Smooth muscle cell (in vitro differentiated cells): ENCODE data around the gene KRTAP10-9. TPM values are rescaled to one million over a fixed set of nuclear protein-coding genes. Genes with fewer than 3 reads are reported as not detected.

Source experiments
- DNase-seq: peaks from one replicate; lab custom pipeline; 2025; ENCODE audit not compliant: unreplicated experiment; lab: John Stamatoyannopoulos, UW
- H2AFZ ChIP-seq: fragments of 200-600 bp; sonication (generic); 2 replicates; pipeline ENCODE4 v1.6.0; 2016; ENCODE audit warnings: antibody characterized with exemption, low read depth, mild to moderate bottlenecking
- H3F3A ChIP-seq: fragments of 200-600 bp; sonication (generic); 2 replicates; pipeline ENCODE4 v1.6.0; 2017; ENCODE audit warnings: antibody characterized with exemption, low read depth
- H3K27ac ChIP-seq: fragments of 200-600 bp; sonication (generic); 2 replicates; pipeline ENCODE4 v1.5.1; 2016; ENCODE audit warnings: low read depth, mild to moderate bottlenecking
- H3K27me3 ChIP-seq: fragments of 200-600 bp; sonication (generic); 2 replicates; pipeline ENCODE4 v1.6.1; 2016; ENCODE audit warnings: low read depth, mild to moderate bottlenecking
- H3K36me3 ChIP-seq: fragments of 200-600 bp; sonication (generic); 2 replicates; pipeline ENCODE4 v1.5.1; 2016; ENCODE audit warnings: low read depth
- H3K4me1 ChIP-seq: fragments of 200-600 bp; sonication (generic); 2 replicates; pipeline ENCODE4 v1.5.1; 2016; ENCODE audit warnings: low read depth
- H3K4me2 ChIP-seq: fragments of 200-600 bp; sonication (generic); 2 replicates; pipeline ENCODE4 v1.6.0; 2016; ENCODE audit warnings: mild to moderate bottlenecking
- H3K4me3 ChIP-seq: fragments of 200-600 bp; sonication (generic); 2 replicates; pipeline ENCODE4 v1.5.1; 2016; ENCODE audit warnings: mild to moderate bottlenecking
- H3K79me2 ChIP-seq: fragments of 200-600 bp; sonication (generic); 2 replicates; pipeline ENCODE4 v1.6.0; 2016; ENCODE audit warnings: low read depth, mild to moderate bottlenecking
- H3K9ac ChIP-seq: fragments of 200-600 bp; sonication (generic); 2 replicates; pipeline ENCODE4 v1.6.0; 2016; ENCODE audit warnings: low read depth
- H3K9me3 ChIP-seq: fragments of 200-600 bp; sonication (generic); replicated peaks from 2 replicates; pipeline ENCODE4 v1.5.1; 2016; ENCODE audit warnings: low read depth
- H4K20me1 ChIP-seq: fragments of 200-600 bp; sonication (generic); 2 replicates; pipeline ENCODE4 v1.6.0; 2016; ENCODE audit warnings: low read depth
- CTCF ChIP-seq: fragments of 200-600 bp; sonication (generic); IDR thresholded peaks from 2 replicates; pipeline ENCODE4 v1.5.1; 2017; ENCODE audit warnings: borderline replicate concordance, mild to moderate bottlenecking, antibody characterized with exemption; ENCODE audit not compliant: insufficient read depth, poor library complexity, severe bottlenecking
- WGBS: methylation state at CpG from one replicate; pipeline ENCODE4 v1.1.7; 2016; ENCODE audit warnings: low lambda C conversion rate; 5-methylcytosine and 5-hydroxymethylcytosine counted together
- polyA plus RNA-seq: library from polyadenylated mRNA; unstranded; fragments of >200 nt; fragmentation: Nextera tagmentation; extraction: Ambion mirVana; gene quantifications from 2 replicates; pipeline ENCODE4 v1.2.1, GENCODE V29; 2016
- total RNA-seq: library from RNA; depleted of rRNA; stranded (reverse); fragments of >200 nt; gene quantifications from 2 replicates; pipeline ENCODE4 v1.2.3, GENCODE V29; 2014

KRTAP10-9 gene
- total and polyA plus RNA-seq, 2 experiments from 2014 or later = not detected

DNA sequence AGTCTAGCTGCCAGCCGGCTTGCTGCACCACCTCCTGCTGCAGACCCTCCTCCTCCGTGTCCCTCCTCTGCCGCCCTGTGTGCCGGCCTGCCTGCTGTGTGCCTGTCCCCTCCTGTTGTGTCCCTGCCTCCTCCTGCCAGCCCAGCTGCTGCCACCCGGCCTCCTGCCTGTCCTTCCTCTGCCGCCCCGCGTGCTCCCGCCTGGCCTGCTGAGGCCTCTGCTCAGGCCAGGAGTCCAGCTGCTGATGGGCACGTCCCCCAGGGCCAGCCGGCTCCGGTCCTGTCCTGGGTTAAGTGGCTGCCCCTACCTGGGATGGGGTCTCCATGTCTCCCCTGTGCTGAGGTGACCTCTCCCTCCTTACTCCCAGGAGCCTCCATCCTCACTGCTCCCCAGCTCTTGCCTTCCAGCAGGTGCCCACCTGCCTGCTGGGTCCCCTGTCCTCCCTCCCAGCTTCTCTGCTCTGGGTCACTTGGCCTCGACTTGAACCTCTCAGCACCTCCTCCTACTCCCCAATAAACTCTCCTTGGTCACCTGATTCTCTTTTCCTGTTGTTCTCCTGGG, 14.1 kb upstream of the KRTAP10-9 start:
- 91% methylated on average over 13 of the region's 13 CpGs for WGBS
- Histone ChIP-seq H3K4me1 (no peaks in the 10 kb centered on the region), H2AFZ (no peak overlapping the region), H4K20me1 (no peaks in the 10 kb centered on the region), H3K4me3 (no peak overlapping the region), H3K9me3 (peaks cover 9% of the 10 kb centered on the region), H3K27ac (no peak overlapping the region), H3K79me2 (no peaks in the 10 kb centered on the region), H3K36me3 (no peaks in the 10 kb centered on the region), H3F3A (no peaks in the 10 kb centered on the region), H3K9ac (no peak overlapping the region), H3K27me3 (no peaks in the 10 kb centered on the region), H3K4me2 (no peak overlapping the region)
- no peak for TF ChIP-seq CTCF
- DNase-seq = no peak

DNA sequence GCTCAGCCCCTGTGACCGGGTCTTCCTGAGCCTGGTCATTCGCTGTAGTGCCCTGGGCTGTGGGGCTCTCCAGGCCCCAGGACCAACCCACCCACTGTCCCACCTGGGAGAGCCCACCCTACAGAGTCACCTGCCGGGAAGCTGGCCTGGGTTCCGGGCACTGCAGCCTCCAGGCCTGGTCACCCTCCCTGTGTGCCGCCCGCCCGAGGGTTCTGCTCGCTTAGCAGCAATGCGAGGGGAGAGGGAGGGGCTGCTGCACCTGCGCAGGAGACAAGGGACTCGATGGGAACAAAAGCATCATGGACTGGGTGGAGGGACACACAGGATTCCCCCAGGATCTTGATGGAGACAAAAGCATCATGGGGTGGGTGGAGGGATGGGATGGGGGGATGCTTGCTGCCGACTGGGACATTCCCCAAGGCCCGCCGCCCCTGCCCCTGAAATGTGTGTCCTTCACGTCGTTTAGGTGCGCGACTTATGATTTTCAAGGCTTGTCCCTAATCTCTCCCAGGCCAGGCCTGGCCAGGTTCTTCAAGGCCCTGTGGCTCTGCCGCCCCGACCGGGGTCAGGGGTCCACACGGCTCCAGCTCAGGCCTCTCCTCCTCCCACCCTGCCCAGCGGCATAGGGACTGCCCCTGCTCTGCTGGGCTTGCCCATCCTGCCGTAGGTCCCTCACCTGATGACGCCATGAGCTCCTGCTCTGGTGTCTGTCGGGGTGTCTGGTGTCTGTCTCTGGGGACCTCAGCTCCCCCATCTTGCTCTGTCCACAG, 13.3 kb upstream of the KRTAP10-9 start:
- WGBS = 97% methylated on average over 22 of the region's 26 CpGs
- Histone ChIP-seq H3K4me2 (no peak overlapping the region), H3K4me1 (no peaks in the 10 kb centered on the region), H3K9ac (no peak overlapping the region), H3K9me3 (peaks cover 9% of the 10 kb centered on the region), H3K27me3 (no peaks in the 10 kb centered on the region), H3K4me3 (no peak overlapping the region), H4K20me1 (no peaks in the 10 kb centered on the region), H3K27ac (no peak overlapping the region), H2AFZ (no peak overlapping the region), H3K79me2 (no peaks in the 10 kb centered on the region), H3F3A (no peaks in the 10 kb centered on the region), H3K36me3 (no peaks in the 10 kb centered on the region)
- TF ChIP-seq CTCF = no peak
- DNase-seq = no peak

- no peak for TF ChIP-seq CTCF
- Histone ChIP-seq H3K9me3 (peaks cover 9% of the 10 kb centered on the region), H3K27ac (no peak overlapping the region), H3K36me3 (no peaks in the 10 kb centered on the region), H3K4me1 (no peaks in the 10 kb centered on the region), H3F3A (no peaks in the 10 kb centered on the region), H3K4me2 (no peak overlapping the region), H3K27me3 (no peaks in the 10 kb centered on the region), H3K9ac (no peak overlapping the region), H3K4me3 (no peak overlapping the region), H3K79me2 (no peaks in the 10 kb centered on the region), H4K20me1 (no peaks in the 10 kb centered on the region), H2AFZ (no peak overlapping the region)
- 88% methylated on average over 19 of the region's 20 CpGs for WGBS
- no peak for DNase-seq
These were observed 12.7 kb upstream of the KRTAP10-9 start for GRCh38 chr21:44614161-44614631.

- no peak for DNase-seq
- TF ChIP-seq CTCF = no peak
- H3K4me1 ChIP-seq = no peaks in the 10 kb centered on the region
- no peak overlapping the region for H3K9ac ChIP-seq
- peaks cover 9% of the 10 kb centered on the region for H3K9me3 ChIP-seq
- H4K20me1 ChIP-seq = no peaks in the 10 kb centered on the region
- H3K79me2 ChIP-seq = no peaks in the 10 kb centered on the region
- H3K4me2 ChIP-seq = no peak overlapping the region
- H3K4me3 ChIP-seq = no peak overlapping the region
- no peak overlapping the region for H2AFZ ChIP-seq
- no peaks in the 10 kb centered on the region for H3K36me3 ChIP-seq
- WGBS = 94% methylated on average over 28 of the region's 28 CpGs
- H3F3A ChIP-seq = no peaks in the 10 kb centered on the region
- H3K27ac ChIP-seq = no peak overlapping the region
- H3K27me3 ChIP-seq = no peaks in the 10 kb centered on the region
These were observed 11.9 kb upstream of the KRTAP10-9 start for GRCh38 chr21:44614961-44615391.
